Large intestine (tissue), 3 donors: ENCODE measurements around the gene VPS13D. TPM values are rescaled to one million over a fixed set of nuclear protein-coding genes. Genes with fewer than 3 reads are reported as not detected.

ENCODE experiments used
- DNase-seq, 2 donors: peaks; one replicate each; pipeline versions ENCODE4 v3.0.0 to v3.0.0-alpha.2; 2013
- H3K27ac ChIP-seq: one replicate; pipeline ENCODE4 v1.5.1; 2013; ENCODE audit warnings: low read length
- H3K27me3 ChIP-seq: 2 replicates; pipeline ENCODE4 v1.6.1; 2013; ENCODE audit warnings: low read length; ENCODE audit not compliant: control insufficient read depth, insufficient read depth
- H3K36me3 ChIP-seq: 2 replicates; pipeline ENCODE4 v1.6.1; 2013; ENCODE audit warnings: low read length; ENCODE audit not compliant: control insufficient read depth, insufficient read depth
- H3K4me1 ChIP-seq: one replicate; pipeline ENCODE4 v1.6.1; 2013; ENCODE audit warnings: low read length; ENCODE audit not compliant: control insufficient read depth, insufficient read depth
- H3K4me3 ChIP-seq: one replicate; pipeline ENCODE4 v1.5.1; 2013; ENCODE audit warnings: low read length
- H3K9me3 ChIP-seq: one replicate; pipeline ENCODE4 v1.6.1; 2013; ENCODE audit warnings: mild to moderate bottlenecking, low read depth, low read length, moderate library complexity; ENCODE audit not compliant: control insufficient read depth
- WGBS: methylation state at CpG from one replicate; pipeline ENCODE4 v1.1.5; 2013; ENCODE audit warnings: low lambda C conversion rate; ENCODE audit not compliant: insufficient coverage; 5-methylcytosine and 5-hydroxymethylcytosine counted together
- polyA plus RNA-seq: library from polyadenylated mRNA; unstranded; fragments of 120-200 nt; gene quantifications from one replicate; pipeline ENCODE4 v1.2.1, GENCODE V29; 2013

The VPS13D gene
- polyA plus RNA-seq, 1 donor = 20.7 TPM

GRCh38 chr1:12285496-12286143, 55.8 kb downstream of the VPS13D start:
- Histone ChIP-seq H3K27me3 (no peaks in the 10 kb centered on the region), H3K4me1 (no peaks in the 10 kb centered on the region), H3K4me3 (no peak overlapping the region), H3K9me3 (no peaks in the 10 kb centered on the region), H3K27ac (no peak overlapping the region), H3K36me3 (peaks cover 53% of the 10 kb centered on the region)
- 100% methylated on average over 2 of the region's 5 CpGs for WGBS
- DNase-seq = no peak

GRCh38 chr1:12287869-12288268, 58.0 kb downstream of the VPS13D start:
- H3K27me3 ChIP-seq = no peaks in the 10 kb centered on the region
- no peak overlapping the region for H3K27ac ChIP-seq
- no peak overlapping the region for H3K4me3 ChIP-seq
- 75% methylated on average over 1 of the region's 3 CpGs for WGBS
- H3K36me3 ChIP-seq = peaks cover 53% of the 10 kb centered on the region
- no peaks in the 10 kb centered on the region for H3K9me3 ChIP-seq
- no peak for DNase-seq
- no peaks in the 10 kb centered on the region for H3K4me1 ChIP-seq

GRCh38 chr1:12290828-12291227, 61.0 kb downstream of the VPS13D start:
- no CpG with 5 or more reads among the region's 1 CpG for whole genome bisulfite sequencing
- Histone ChIP-seq H3K36me3 (peaks cover 53% of the 10 kb centered on the region), H3K9me3 (no peaks in the 10 kb centered on the region)

GRCh38 chr1:12293416-12293815, 63.6 kb downstream of the VPS13D start:
- WGBS = no CpG with 5 or more reads among the region's 11 CpGs
- Histone ChIP-seq H3K27ac (no peak overlapping the region), H3K27me3 (no peaks in the 10 kb centered on the region), H3K4me1 (no peaks in the 10 kb centered on the region), H3K36me3 (peaks cover 51% of the 10 kb centered on the region), H3K4me3 (no peak overlapping the region), H3K9me3 (no peaks in the 10 kb centered on the region)
- DNase-seq = no peak

More at GRCh38 chr1:12290828-12291227, 61.0 kb downstream of the VPS13D start:
- no peak for DNase-seq
- Histone ChIP-seq H3K27ac (no peak overlapping the region), H3K4me3 (no peak overlapping the region), H3K4me1 (no peaks in the 10 kb centered on the region), H3K27me3 (no peaks in the 10 kb centered on the region)

GRCh38 chr1:12294076-12294475, 64.2 kb downstream of the VPS13D start:
- DNase-seq = no peak
- H3K27me3 ChIP-seq = no peaks in the 10 kb centered on the region
- H3K36me3 ChIP-seq = peaks cover 47% of the 10 kb centered on the region
- no peaks in the 10 kb centered on the region for H3K9me3 ChIP-seq
- H3K4me3 ChIP-seq = no peak overlapping the region
- H3K4me1 ChIP-seq = no peaks in the 10 kb centered on the region
- H3K27ac ChIP-seq = no peak overlapping the region
- WGBS = no CpG with 5 or more reads among the region's 3 CpGs

GRCh38 chr1:12296016-12296415, 66.2 kb downstream of the VPS13D start:
- H3K9me3 ChIP-seq = no peaks in the 10 kb centered on the region
- peaks cover 55% of the 10 kb centered on the region for H3K36me3 ChIP-seq
- no peaks in the 10 kb centered on the region for H3K27me3 ChIP-seq
- H3K27ac ChIP-seq = no peak overlapping the region
- no peak for DNase-seq
- H3K4me3 ChIP-seq = no peak overlapping the region
- 93% methylated on average over 2 of the region's 3 CpGs for WGBS
- no peaks in the 10 kb centered on the region for H3K4me1 ChIP-seq

- H3K4me3 ChIP-seq = no peak overlapping the region
- H3K27ac ChIP-seq = no peak overlapping the region
- no peaks in the 10 kb centered on the region for H3K27me3 ChIP-seq
- DNase-seq = no peak
- H3K4me1 ChIP-seq = no peaks in the 10 kb centered on the region
- no peaks in the 10 kb centered on the region for H3K9me3 ChIP-seq
- WGBS = no CpG with 5 or more reads among the region's 1 CpG
- peaks cover 55% of the 10 kb centered on the region for H3K36me3 ChIP-seq
These were observed 66.8 kb downstream of the VPS13D start for GRCh38 chr1:12296623-12297022.

- Histone ChIP-seq H3K36me3 (peaks cover 55% of the 10 kb centered on the region), H3K27me3 (no peaks in the 10 kb centered on the region), H3K27ac (no peak overlapping the region), H3K4me1 (no peaks in the 10 kb centered on the region), H3K9me3 (no peaks in the 10 kb centered on the region), H3K4me3 (no peak overlapping the region)
- WGBS = no CpG with 5 or more reads among the region's 4 CpGs
- DNase-seq = no peak
These were observed 70.9 kb downstream of the VPS13D start for GRCh38 chr1:12300706-12301105.

GRCh38 chr1:12301518-12302237, 71.8 kb downstream of the VPS13D start:
- H3K4me1 ChIP-seq = no peaks in the 10 kb centered on the region
- no peaks in the 10 kb centered on the region for H3K27me3 ChIP-seq
- no peaks in the 10 kb centered on the region for H3K9me3 ChIP-seq
- H3K27ac ChIP-seq = no peak overlapping the region
- peaks cover 57% of the 10 kb centered on the region for H3K36me3 ChIP-seq
- H3K4me3 ChIP-seq = no peak overlapping the region
- no peak for DNase-seq
- WGBS = 80% methylated on average over 2 of the region's 8 CpGs

- Histone ChIP-seq H3K9me3 (no peaks in the 10 kb centered on the region), H3K36me3 (peaks cover 63% of the 10 kb centered on the region), H3K27ac (no peak overlapping the region), H3K4me1 (no peaks in the 10 kb centered on the region), H3K4me3 (no peak overlapping the region), H3K27me3 (no peaks in the 10 kb centered on the region)
- no CpG with 5 or more reads among the region's 2 CpGs for WGBS
- no peak for DNase-seq
These were observed 73.1 kb downstream of the VPS13D start for GRCh38 chr1:12302798-12303447.
